Fibroblast of upper back skin (primary cell): ENCODE measurements around the gene OXA1L.
"Not testable (repeated sequence)": the region's sequence is repeated elsewhere in the genome, so short reads cannot be mapped to it uniquely, and the experiment has no call there.

Experiments used
- DNase-seq: peaks from one replicate; pipeline ENCODE4 v3.0.0-alpha.2; 2013

Gene OXA1L

GRCh38 chr14:22802860-22803686 is 36.6 kb downstream of the OXA1L start:
- no peak for DNase-seq

- no peak for DNase-seq
Measured at GRCh38 chr14:22803687-22803974, 37.1 kb downstream of the OXA1L start.

GRCh38 chr14:22805235-22805634 is 38.7 kb downstream of the OXA1L start:
- not testable (repeated sequence) for DNase-seq

DNA sequence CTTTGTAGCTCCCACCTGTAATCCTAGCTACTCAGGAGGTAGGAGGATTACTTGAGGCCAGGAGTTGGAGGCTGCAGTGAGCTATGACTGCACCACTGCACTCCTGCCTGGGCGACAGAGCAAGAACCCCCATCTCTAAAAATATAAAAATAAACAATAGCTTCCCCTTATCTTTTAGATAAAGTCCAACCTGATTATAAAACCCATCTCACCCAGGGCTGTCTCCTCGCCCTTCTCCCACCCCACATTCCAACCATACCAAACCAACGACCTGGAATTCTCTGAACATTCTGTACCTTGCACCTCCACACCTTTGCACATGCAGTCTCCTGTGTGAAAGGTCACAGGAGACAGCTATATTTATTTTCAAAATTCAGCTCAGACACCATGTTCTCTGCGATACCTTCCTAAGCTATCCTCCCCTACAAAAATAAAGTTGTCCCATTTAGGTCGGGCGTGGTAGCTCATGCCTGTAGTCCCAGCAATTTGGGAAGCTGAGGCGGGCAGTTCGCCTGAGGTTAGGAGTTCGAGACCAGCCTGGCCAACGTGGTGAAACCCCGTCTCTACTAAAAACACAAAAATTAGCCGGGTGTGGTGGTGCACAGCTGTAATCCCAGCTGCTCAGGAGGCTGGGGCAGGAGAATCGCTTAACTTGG is 41.1 kb downstream of the OXA1L start:
- no peak for DNase-seq

DNA sequence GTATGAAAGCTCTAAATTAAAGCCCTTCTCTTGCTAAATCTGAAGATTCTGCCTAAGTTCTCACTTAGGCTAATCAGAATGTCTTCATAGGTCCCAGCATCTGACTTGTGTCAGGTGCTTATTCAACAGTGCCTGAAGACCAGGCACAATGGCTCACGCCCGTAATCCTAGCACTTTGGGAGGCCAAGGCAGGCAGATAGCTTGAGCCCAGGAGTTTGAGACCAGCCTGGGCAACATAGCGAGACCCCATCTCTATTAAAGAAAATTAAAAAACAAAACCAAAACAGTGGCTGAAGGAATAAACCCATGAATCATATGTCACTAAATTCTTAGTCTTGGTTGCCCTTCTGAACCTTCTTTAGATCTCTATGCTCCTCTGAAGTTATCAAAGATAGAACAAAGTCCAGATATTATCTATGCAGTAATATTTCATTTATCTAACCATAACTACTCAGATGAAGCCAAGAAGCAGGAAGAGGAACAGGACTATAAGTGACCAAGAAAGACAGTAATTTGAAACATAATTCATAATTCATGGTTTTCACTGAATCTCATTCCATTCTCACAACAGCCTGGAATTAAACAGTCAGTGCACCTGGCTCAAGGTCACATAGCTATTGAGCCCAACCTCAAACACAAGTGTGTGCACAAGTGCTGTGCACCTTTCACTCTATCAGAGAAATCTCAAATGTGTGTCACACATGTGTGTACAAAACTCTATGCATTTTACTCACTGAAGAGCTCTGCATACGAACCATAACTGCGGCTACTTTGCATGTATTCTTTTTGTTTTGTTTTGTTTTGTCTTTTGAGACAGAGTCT is 42.1 kb downstream of the OXA1L start:
- DNase-seq: no peak

- DNase-seq: no peak
Measured at GRCh38 chr14:22811722-22812121, 45.2 kb downstream of the OXA1L start.

DNA sequence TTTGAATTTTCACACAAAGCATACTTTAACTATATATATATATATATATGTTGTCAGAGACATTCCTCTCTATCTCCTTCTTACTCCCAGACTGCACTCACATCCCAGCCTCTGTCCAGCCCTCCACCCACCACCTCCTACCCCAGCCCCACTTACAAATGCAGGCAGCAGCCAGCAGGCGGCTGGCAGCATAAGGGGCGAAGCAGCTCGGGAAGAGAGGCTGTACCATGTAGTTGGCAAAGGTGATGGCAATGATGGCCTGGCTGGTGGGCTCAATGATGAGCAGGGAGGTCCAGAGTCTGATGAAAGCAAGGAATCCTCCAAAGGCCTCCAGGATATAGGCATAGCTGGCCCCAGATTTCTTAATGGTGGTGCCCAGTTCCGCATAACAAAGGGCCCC is 46.3 kb downstream of the OXA1L start:
- DNase-seq: no peak

DNA sequence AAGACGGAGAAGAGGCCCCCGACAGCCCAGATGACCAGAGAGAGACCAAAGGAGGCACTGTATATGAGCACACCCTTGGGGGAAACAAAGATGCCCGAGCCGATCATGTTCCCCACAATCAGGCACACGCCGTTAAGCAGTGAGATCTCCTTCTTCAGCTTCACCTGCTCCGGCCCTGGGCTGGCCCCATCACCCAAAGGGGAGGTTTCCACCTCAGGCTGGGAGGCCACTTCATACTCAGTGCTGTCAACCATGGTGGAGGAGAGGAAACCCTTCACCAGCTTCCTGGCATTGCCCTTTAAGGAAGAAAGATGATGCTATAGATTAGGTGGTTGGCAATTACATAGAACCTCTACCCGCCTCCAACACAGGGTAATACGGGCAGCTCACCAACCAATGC is 46.7 kb downstream of the OXA1L start:
- DNase-seq: no peak

DNA sequence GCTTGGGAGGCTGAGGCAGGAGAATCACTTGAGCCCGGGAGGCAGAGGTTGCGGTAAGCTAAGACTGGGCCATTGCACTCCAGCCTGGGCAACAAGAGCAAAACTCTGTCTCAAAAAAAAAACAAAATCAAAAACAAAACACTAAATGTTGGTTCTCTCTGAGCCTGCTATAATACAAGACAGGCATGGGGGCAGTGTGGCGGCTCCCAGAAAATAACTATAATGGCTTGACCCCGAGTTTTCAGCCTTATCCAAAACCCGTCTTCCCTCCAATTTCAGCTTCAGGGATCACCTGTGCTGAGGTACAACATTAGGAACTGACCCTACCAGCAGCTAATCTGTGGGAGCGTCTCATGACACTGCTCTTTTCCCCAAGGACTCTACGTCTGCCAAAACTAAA is 47.9 kb downstream of the OXA1L start:
- DNase-seq: no peak

DNA sequence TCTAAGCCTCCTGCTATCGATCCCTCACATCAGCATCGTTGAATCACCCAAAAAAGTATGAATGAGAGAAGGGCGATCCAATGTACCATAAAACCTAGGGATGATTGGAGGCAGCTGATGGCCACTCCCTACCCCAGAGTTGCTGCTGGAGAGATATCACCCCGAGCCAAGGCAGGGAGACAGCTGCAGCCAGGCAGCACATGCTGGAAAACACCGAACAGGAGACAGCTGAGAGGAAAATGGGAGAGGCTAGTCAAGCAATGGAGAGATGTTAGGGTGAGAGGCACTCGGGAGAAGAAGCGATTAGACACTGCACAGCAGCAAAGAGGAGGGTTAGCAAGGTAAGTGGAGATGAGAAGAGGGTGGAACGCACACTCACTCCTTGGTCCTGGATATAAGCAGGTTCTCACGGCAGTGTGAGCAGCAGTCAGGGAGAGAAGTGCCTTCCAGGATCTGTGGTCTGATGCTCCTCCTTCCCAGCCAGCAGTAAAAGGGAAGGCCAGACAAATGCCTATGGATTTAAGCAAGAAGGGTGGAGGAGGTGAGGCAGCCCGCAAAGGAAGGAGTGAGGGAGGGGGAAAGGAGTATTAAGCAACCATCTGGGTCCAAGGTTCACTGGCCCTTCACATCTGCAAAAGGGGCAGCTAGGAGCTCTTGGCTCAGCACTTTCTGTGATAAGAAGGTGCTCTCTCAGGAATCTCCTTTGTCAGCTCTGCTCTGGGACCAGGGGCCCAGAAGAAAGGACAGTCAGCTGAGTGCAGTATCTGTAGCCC is 48.6 kb downstream of the OXA1L start, which contains the start of gene SLC7A7:
Gene SLC7A7 (minus strand): TSS at position 495 of the 773 bp plus-strand sequence. CDS start 2,037 bp downstream, outside the sequence.
- peak; percentile 48 for DNase-seq

DNA sequence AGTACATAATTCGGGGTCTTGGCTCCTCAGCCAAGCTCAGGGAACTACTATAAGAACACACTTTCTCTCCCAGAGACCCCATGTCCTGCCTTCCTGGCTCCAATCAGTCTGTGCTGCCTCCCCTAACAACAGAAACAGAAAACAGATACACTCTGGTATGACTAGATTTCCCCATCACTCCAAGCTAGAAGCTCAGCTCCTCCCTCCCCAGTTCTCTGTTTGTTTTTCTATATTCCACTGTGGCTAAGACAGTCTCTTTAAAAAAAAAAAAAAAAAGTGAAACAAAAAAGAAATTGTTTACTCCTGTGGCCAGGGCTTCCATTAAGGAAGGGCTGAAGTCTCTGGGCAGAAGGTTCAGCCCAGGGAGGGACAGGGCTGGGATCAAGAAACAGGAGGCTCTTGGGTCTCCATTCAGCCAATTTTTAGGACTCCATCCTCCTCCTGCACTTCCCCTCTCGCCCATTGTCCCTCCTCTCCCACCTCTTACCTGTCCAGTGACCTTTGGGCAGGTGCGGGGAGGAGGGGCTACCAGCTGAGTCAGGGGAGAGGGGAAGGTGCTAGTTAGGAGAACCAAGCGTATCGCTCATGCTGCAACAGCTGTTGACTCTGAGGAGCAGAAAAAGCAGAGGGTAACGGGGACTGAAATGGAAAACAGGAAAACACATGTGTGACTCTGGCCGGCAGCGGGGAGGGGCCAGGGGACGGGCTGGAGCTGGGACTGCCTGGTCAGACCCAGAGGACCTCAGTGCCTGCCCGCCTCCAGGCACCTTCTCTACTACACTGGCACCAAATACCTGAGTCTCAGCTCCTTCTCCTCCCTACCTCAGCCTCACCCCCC is 52.9 kb downstream of the OXA1L start:
- no peak for DNase-seq

- peak; percentile 45 for DNase-seq
Measured at GRCh38 chr14:22820731-22821130, 54.2 kb downstream of the OXA1L start.

GRCh38 chr14:22821193-22822015 is 54.9 kb downstream of the OXA1L start:
- no peak for DNase-seq

GRCh38 chr14:22822016-22822570 is 55.6 kb downstream of the OXA1L start:
- DNase-seq: no peak
